GM19438 (cell line): ENCODE measurements around the gene VAV2.
"Not testable (repeated sequence)": the region's sequence is repeated elsewhere in the genome, so short reads cannot be mapped to it uniquely, and the experiment has no call there.

Experiments used
- ATAC-seq: cut with Tn5 transposase; IDR thresholded peaks from one replicate; pipeline ENCODE4 v1.9.1; 2021; ENCODE audit warnings: low read depth; ENCODE audit not compliant: unreplicated experiment

Gene VAV2

DNA sequence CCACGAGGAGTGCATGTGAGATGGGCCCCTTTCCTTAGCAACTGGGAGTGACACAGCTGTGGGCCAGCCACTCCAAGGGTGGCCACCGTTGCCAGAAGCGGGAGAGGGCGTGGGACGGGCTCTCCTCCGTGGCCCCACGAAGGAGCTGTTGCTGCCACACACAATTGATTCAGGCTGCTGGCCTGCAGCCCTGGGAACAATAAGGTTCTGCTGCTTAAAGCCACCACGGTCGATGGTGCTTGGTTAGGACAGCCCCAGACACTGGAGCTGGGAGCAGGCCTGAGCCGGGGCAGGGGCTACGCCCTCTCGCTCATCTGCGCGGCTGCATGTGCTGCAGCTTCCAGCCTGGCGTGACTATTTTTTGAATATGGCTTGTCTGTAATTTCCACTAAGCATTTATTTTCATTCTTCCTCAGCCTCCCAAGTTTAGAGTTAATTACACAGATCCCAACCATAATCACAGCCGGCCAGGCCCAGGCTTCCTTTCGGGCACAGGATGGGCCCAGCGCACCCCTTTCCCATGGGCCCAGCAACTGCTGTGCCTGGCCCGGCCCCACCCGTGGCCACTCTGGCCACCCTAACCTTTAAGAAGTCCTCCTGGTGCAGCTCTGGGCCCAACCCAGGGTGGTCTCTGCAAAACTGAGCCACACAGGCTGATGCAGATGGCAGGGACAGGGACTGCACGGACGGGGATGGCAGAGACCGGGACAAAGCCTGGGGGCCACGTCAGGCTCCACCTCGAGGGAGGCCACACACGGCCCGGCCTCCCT lies 49.7 kb downstream of the VAV2 start:
- ATAC-seq, result no peak

DNA sequence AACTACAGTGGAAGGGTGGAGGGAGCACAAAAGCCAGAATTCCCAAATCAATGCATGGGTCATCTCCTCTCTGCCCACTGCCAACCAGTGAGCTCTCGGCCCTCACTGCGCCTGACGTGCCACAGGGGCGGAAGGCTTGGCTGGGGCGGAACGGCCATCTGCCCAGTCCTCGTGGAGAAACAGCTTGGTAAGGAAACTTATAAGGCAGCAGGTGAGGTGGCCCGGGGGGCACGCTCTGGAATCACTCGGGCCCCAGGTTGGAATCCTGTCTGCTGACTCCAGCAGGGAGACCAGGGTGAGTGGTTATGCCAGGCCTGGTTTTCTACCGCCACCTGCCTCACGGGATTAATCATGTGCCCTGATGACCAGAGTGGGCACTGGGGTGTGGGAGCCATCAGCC lies 52.3 kb downstream of the VAV2 start:
- ATAC-seq, result no peak

DNA sequence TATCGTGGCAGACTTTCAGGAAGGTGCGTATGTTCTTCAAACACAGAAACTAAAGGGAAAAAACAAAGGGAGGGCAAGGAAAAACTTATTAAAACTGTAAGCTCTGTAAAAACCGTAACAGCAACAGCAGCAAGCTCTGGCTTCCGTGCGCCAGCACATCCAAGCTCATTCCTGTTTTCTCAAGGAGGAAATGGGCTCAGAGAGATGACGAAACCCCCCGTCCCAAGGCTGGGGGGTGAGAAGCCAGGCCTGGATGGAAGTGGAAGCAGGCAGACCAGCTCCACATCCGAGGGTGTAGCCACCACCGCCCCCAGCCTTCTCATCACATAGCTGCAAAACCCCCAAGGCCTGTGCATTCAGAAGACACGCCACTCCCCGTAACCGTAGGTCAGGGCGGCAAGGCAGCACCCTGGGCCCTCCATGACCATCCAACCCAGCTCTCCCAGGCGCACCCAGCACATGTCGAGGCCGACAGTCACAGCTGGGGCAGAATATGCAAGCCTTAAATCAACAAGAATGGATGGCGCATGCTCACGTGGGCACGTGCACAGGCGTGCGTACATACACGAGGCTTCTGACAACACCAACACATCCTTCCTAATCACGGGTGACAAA lies 52.8 kb downstream of the VAV2 start:
- ATAC-seq, result no peak

DNA sequence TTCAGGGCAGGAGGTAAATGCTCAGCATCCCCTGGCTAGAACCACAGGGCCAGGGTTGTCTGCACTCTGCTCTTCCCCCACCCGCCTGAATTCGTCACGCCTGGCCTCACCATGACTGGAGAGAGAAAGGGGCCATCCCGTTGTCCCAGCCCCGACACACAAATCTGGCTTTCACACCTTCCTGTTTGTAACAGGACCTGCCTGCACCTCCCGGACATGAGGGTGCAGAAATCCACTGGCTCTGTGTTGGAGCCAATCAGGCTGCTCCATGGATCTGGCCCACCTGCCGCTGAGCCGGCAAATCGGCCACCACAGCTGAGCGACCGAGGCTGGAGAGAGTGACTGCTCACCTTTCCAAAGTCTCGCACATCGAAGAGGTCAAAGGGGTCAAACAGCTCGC lies 53.4 kb downstream of the VAV2 start:
- ATAC-seq, result no peak

DNA sequence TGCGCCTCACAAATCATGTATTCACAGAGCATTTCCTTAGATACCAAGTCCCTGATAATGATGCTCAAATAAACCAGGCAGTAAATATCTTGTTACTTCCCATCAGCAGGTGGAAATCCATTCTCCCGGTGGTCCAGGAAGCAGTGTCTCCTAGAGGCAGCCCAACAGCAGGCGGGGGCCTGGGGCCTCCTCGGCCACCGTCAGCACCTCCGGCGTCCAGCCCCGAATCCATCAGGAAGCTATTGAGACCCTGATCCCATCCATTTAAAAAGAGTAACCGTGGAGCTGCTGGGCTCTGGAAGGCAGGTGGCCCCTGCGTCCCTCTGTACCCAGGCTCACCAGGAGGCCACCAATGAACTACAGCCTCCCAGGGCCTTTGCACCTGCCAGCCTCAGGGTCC lies 54.0 kb downstream of the VAV2 start:
- ATAC-seq, result no peak

DNA sequence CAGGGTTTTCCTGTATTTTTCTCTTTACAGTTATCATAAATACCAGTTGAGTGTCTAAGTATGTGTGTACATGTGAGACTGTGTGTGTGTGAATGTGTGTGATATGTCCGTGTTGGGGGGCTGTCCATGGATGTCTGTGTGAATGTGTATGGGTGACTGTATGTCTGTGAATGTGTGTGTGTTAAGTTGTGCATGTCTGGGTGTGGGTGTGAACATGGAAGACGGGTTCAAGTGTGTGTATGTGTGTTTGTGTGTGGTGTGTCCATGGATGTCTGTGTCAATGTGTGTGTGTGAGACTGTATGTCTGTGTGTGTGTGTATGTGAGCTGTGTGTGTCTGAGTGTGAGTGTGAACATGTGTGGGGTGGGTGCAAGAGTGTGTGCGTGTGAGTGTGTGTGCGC lies 55.0 kb downstream of the VAV2 start:
- ATAC-seq, result no peak

DNA sequence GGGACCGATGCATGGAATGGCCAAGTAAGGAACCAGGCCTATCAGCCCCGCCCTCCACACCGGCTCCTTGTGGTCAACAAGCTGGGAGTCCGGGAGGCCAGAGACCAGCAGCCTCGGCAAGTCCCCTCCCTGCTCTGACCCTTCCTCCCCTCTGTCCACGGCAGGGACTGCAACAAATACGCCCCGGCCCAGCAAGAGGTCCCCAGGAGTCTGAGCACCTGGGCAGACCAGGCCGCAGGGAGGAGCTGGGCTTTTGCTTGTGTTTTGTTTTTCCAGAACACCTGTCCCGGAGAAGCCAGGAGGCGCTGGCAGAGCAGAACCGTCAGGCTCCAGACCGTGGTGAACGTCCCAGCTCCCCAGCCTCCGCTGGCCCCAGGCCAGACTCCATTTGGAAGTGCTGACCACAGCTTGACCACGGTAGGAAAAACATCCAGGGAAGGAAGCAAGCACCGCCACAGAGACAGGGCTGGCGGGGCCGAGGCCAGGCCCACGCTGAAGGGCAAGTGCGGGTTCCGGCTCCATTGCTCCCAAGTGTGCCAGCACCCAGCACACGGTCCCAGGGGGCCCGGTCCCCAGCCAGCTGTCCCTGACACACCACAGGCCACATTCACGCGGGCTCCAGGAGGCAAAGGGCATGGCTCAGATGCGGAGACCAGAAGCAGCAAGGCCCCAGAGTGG lies 56.7 kb downstream of the VAV2 start:
- ATAC-seq, result no peak

DNA sequence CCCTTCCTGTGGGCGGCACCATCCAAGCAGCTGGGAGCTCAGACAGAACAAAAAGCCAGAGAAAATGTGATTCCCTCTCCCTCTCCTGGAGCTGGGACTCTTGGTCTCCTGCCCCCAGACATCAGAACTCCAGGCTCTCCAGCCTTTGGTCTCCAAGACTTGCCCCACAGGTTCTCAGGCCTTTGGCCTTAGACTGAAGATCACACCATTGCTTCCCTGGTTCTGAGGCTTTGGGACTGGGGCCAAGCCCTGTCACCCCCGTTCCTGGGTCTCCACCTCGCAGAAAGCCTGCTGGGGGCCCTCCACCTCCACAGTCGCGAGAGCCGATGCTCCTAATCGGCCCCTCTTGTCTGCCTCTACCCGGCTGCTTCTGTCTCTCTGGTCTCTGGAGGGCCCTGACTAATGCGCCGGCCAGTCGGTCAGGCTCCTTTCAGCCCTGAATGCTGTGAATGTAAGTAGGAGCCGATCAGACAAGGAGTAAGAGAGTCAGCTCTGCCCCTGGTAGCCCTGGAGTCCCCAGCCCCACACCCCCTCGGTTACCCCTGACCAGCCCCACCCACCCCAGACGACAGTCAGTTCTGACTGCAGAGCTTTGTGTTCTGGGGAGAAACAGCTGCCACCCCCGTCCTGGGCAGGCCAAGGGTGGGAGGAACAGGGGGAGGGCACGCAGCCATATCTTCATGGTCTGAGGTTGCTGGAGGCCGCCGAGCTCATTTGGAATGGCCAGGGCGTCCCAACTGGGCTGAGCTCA lies 57.5 kb downstream of the VAV2 start:
- ATAC-seq, result no peak

DNA sequence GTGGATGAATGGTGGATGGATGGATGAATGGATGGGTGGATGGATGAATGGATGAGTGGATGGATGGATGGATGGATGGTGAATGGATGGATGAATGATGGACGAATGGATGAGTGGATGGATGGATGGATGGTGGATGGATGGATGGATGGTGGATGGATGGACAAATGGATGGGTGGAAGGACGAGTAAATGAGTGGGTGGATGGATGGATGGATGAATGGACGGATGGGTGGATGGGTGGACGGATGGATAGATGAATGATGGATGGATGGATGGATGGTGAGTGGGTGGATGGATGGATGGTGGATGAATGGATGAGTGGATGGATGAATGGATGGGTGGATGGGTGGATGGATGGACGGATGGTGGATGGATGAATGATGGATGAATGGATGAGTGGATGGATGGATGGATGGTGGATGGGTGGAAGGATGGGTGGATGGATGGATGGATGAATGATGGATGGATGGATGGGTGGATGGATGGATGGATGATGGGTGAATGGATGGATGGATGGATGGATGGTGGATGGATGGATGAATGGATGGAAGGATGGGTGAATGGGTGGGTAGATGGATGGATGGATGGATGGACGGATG lies 58.6 kb downstream of the VAV2 start:
- no peak for ATAC-seq

DNA sequence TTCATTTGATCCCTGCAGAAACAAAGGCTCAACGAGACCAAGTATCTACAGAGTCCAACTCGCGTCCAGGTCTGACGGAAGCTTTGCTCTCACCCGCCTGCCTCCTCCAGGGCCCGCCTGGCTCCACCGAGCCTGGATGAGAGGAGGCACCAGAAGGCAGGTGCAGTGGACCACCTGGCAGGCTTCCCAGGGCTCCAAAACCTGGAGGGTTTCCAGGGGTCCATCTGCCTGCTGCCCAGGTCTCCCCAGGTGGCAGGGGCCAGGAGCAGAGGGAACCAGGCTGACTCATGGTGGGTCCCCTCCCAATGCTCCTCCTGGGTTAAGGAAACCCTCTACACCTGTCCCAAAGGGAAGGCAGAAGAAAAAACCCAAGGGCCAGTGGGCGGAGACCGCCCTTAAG lies 59.5 kb downstream of the VAV2 start:
- ATAC-seq, result no peak

DNA sequence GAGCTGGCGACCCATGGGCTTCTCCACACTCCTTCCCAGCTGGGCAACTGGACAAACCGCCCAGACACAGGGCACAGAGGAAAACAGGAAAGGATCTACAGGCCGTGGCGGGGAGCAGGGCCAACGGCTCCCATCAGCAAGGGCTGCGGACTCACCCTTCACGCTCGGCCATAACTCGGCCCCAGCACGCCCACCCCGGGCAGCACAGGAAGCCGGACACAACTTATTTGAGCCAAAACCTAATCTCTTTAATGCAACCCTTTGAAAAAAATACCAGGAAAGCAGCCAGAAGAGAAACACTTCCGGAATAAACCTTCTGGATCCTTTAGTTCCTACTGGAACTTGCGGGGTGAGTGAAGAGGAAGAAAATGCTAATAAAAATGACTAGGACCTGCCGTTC lies 59.9 kb downstream of the VAV2 start:
- ATAC-seq, result no peak

DNA sequence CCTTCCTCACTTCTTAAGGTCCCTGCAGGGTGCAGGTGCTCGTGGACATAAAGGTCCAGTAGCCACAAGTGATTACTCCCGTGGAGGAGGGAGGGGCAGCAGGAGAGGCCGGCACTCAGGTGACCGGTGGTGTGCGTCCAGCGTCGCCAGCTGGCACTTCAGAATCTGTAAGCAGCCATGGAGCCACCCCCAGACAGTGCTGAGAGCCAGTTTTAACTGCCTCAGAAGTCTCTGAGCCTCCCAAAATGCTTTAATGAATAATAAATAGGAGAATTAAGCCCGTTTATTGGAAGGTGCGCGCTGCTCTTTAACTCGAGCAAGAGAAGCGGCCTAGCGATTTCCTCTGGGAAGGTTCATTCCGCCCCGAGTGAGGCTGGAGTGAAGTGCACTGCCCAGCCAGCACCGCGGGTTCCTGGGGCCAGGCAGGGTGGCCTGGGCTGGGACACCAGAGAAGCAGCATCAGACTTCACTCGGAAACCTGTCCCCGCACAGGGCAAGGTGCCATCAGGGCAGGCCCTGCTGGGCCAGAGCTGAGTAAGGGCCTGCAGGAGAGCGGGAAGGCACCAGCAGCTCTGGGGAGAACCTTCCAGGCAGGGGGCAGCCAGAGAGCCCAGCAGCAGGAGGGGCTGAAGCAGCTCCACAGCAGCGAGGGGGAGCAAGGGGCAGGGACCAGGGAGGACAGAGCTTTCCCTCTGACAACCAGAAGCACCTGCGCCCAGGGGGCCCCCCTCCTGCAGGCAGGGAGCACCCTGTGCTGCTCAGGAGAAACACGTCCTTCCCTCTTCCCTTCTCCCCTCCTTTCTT lies 61.2 kb downstream of the VAV2 start:
- ATAC-seq, result no peak

DNA sequence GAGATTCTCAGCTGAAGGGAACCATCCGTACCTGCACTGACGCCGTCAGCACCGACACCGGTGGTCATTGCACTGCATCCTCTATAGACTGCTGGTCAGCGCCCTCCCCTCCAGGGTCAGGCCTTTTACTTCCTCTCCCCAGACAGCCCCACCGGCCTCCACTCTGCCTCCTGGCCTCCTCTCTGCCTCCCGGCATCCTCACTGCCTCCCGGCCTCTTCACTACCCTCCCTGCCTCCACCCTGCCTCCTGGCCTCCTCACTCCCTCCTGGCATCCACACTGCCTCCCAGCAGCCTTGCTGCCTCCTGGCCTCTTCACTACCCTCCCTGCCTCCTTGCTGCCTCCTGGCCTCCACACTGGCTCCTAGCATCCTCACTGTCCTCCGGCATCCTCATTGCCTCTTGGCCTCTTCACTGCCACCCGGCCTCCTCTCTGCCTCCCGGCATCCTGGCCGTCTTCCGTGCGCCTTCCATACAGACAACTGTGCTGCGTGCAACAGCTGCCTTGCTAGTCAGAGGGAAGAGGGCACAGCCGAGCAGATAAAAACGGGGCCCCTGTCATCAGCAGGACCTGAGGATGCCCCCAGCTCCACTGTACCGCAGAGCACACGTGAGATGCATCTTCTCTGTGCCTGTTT lies 62.0 kb downstream of the VAV2 start:
- no peak for ATAC-seq

DNA sequence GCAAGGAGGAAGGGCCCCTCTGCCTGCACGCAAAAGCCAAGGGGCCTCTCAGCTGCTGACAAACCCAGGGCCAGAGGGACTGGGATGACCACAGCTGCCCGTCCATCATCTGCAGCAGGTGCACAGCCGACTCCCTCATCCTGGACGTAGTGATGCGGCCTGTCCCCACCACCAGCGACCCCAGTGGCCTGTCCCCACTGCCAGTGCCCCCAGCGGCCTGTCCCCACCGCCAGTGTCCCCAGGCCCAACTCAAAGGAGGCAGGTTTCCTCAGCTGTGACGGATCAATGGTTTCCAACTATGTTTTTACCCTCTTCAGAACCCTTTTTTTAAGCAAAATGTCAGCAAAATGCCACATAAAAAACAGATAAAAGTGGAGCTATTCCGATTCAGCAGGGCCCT lies 62.5 kb downstream of the VAV2 start:
- no peak for ATAC-seq

DNA sequence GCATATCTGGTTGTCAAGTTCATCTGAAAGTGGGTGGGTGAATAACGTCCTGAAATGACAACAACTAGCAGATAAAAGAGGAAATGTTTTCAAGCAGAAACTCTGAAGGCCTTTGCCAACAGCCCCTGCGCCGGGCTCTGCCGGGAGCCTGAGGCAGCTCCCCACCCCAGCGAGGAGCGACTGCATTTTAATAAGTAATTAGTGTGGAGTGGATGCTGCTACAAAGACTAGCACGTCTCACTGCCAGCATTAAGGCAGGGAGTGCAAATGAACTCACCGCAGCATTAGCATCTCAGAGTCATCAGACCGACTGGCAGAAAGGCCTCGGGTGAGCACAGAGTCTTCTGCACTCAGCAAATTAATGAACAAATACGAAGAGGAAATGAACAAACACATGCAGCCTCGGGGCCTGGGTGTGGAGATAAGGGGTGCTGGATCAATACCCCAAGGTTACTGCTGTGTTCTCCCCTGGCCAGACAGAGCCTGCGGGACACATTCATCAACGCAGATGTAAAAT lies 63.8 kb downstream of the VAV2 start:
- ATAC-seq, result no peak

DNA sequence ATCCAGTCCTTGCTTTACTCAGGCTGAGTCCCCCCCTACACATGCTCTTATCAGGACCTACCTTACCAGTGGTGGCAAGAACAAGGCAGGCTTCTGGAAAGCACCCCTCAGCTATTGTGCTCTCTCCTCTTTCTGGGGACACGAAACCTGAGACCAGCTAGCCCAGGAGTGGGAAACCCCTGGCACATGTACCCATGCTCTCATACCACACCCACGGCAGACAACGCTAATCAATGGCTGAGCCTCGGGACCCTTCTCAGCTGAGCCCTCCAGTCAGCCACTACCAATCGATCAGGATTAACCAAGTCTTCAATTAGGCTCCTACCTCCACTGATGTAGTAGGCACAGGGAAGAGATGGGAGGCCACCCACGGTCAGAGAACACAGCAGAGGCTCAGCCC lies 65.1 kb downstream of the VAV2 start:
- no peak for ATAC-seq

DNA sequence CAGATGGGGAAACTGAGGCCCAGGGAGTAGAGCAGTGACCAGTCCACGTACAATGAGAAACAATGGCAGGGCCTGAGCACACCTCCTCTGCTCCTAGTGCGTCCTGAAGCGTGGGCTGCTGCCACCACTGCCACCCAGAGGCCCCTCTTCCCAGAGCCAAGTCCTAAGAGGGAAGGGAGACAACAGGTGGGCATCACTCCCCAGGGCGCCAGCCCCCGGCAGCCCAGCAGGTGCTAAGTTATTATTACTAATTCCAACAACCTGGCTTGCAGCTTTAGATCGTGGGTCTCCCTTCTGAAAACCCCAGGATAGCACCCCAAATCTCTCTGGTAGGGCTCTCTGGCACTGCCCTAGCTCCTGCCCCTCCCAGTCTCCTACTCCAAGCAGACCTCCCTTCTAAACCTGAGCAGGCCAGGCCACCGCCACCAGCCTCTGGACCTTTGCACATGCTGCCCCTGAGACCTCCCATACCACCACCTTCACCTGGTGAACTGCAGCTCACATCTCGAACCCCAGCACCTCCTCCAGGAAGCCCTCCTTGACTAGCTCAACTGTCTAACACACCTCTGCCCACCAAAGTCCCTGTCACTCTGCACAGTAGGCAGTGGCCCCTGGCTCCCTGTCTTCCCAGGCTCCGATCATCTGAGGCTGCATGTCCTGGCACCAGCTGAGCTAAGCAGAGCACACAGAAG lies 65.8 kb downstream of the VAV2 start:
- ATAC-seq, result no peak

DNA sequence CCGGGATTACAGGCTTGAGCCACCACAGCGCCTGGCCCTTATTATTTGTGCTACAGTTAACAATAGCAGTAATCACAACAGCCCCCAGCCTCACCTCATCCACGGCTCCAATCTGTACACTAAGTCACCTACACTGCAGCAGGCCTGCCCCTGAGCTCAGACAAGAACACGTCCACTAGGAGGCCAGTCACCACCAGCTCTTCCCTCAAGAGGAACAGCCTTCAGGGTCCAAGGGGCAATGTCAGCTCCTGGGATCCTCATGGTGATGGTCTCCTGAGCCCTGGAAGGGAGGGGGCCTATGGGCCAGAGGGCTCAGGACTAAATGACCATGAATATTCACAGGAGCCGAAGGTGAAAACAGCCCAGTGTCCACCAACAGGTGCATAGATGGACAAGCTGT lies 67.7 kb downstream of the VAV2 start:
- no peak for ATAC-seq

DNA sequence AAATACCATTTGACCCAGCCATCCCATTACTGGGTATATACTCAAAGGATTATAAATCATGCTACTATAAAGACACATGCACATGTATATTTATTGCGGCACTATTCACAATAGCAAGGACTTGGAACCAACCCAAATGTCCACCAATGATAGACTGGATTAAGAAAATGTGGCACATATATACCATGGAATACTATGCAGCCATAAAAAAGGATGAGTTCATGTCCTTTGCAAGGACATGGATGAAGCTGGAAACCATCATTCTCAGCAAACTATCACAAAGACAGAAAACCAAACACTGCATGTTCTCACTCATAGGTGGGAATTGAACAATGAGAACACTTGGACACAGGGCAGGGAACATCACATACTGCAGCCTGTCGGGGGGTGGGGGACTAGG lies 68.5 kb downstream of the VAV2 start:
- not testable (repeated sequence) for ATAC-seq
